ENCODE data around the gene SCAF1.

DNA sequence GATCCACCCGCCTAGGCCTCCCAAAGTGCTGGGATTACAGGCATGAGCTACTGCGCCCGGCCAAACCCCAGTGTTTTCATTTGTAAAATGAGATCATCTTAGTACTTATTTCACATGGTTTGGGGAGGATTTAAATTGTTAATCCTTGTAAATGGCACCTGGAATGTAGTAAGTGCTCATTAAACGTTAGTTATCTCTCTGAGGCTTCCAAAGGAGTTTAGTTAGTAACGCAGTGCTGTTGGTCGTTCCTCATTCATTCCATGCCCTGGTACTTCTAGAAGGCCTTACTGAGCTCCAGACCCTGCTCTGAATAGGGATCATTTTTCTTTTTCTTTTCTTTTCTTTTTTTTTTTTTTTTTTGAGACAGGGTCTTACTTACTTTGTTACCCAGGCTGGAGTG lies 54.1 kb downstream of the SCAF1 start:
- no peak for TF ChIP-seq POLR2A (IDR thresholded peaks at IDR 0.05; ENCODE audit: low read depth, low read length)
- TF ChIP-seq TAF1 (IDR thresholded peaks at IDR 0.05; ENCODE audit: borderline replicate concordance, low read depth, low read length): no peak

Data from GM12892 (cell line).